Testis (tissue), 3 donors: Measurements from ENCODE around the gene SEPSECS. TPM values are rescaled to one million over a fixed set of nuclear protein-coding genes. Genes with fewer than 3 reads are reported as not detected.

Experiments used
- DNase-seq: peaks from one replicate; pipeline ENCODE4 v3.0.0-alpha.2; 2019
- H3K27ac ChIP-seq, 2 donors: fragments of 200-600 bp; sonication (generic); one replicate each; pipeline ENCODE4 v1.5.1; 2019
- H3K27me3 ChIP-seq: fragments of 200-600 bp; sonication (generic); one replicate; pipeline ENCODE4 v1.5.1; 2019
- H3K36me3 ChIP-seq: fragments of 200-600 bp; sonication (generic); one replicate; pipeline ENCODE4 v1.5.1; 2017; ENCODE audit warnings: low read depth; ENCODE audit errors: missing control alignments
- H3K4me1 ChIP-seq: fragments of 200-600 bp; sonication (generic); one replicate; pipeline ENCODE4 v1.5.1; 2019
- H3K4me3 ChIP-seq, 2 donors: fragments of 200-600 bp; sonication (generic); one replicate each; pipeline ENCODE4 v1.5.1; 2017 to 2019
- H3K9me3 ChIP-seq: fragments of 200-600 bp; sonication (generic); one replicate; pipeline ENCODE4 v1.5.1; 2017
- CTCF ChIP-seq, 3 experiments: fragments of 450-650 bp in 2 of 3; fragments of 200-600 bp in 1 of 3; sonication (generic) in 1 of 3; IDR thresholded peaks; one replicate each; pipeline ENCODE4 v1.5.1; 2016 to 2019; ENCODE audit warnings: antibody characterized with exemption in 3 of 3, mild to moderate bottlenecking in 2 of 3, moderate library complexity in 1 of 3
- POLR2A ChIP-seq: fragments of 450-650 bp; IDR thresholded peaks from one replicate; pipeline ENCODE4 v1.6.1; 2017; ENCODE audit warnings: antibody characterized with exemption, mild to moderate bottlenecking, moderate library complexity
- WGBS, 2 donors: methylation state at CpG; one replicate each; pipeline ENCODE4 v1.1.5; 2018; 5-methylcytosine and 5-hydroxymethylcytosine counted together
- intact Hi-C: fragments of 100-400 bp; cut with DNase I; formaldehyde crosslinking; loops from one replicate; pipeline ENCODE4 v1.15.1; 2023; ENCODE audit warnings: low total_unique reads
- polyA plus RNA-seq: library from polyadenylated mRNA; stranded (reverse); fragments of 350-450 nt; fragmentation: Illumina TruSeq; extraction: RNeasy Lipid Tissue Mini Kit (QIAGEN cat#74804); gene quantifications from one replicate; pipeline ENCODE4 v1.2.3, GENCODE V29; 2014; ENCODE audit warnings: low read depth, low replicate concordance; ENCODE audit not compliant: insufficient read depth
- total RNA-seq, 2 donors: library from RNA; depleted of rRNA; stranded (reverse); fragments of >200 nt; gene quantifications; one replicate each; pipeline ENCODE4 v1.2.3, GENCODE V29; 2016

The SEPSECS gene
- total and polyA plus RNA-seq, 3 donors from 2014 or later: 12.7 to 18.3 (median 18.2) TPM

- H3K36me3 ChIP-seq: no peaks in the 10 kb centered on the region
- intact Hi-C loops: no loop called here
- H3K4me3 ChIP-seq: no peak overlapping the region
- TF ChIP-seq CTCF (IDR thresholded peaks at IDR 0.05): no peak
- TF ChIP-seq POLR2A: no peak
- WGBS, 2 donors: 89 to 92% methylated on average over 3 of the region's 3 CpGs
- DNase-seq: no peak
- no peak overlapping the region for H3K27ac ChIP-seq
- no peaks in the 10 kb centered on the region for H3K4me1 ChIP-seq
- no peaks in the 10 kb centered on the region for H3K27me3 ChIP-seq
- H3K9me3 ChIP-seq: no peaks in the 10 kb centered on the region
Observed at GRCh38 chr4:25123236-25123635, 37.0 kb downstream of the SEPSECS start.

GRCh38 chr4:25120146-25120940 is 39.9 kb downstream of the SEPSECS start:
- Histone ChIP-seq H3K27ac (no peak overlapping the region), H3K36me3 (no peaks in the 10 kb centered on the region), H3K27me3 (no peaks in the 10 kb centered on the region), H3K4me1 (no peaks in the 10 kb centered on the region), H3K9me3 (no peaks in the 10 kb centered on the region), H3K4me3 (no peak overlapping the region)
- TF ChIP-seq POLR2A (no peak), CTCF (IDR thresholded peaks at IDR 0.05) (no peak)
- WGBS, 2 donors: 85 to 92% methylated on average over 3 of the region's 3 CpGs
- DNase-seq: no peak
- intact Hi-C loops: no loop called here

GRCh38 chr4:25117716-25118472 is 42.4 kb downstream of the SEPSECS start:
- H3K27ac ChIP-seq: peak overlapping the region; percentile 70 to 71
- H3K4me3 ChIP-seq: no peak overlapping the region
- no peaks in the 10 kb centered on the region for H3K36me3 ChIP-seq
- no peaks in the 10 kb centered on the region for H3K9me3 ChIP-seq
- intact Hi-C loops: no loop called here
- DNase-seq: no peak
- TF ChIP-seq CTCF (IDR thresholded peaks at IDR 0.05) (no peak), POLR2A (no peak)
- WGBS, 2 donors: 83 to 86% methylated on average over 6 of the region's 6 CpGs
- H3K27me3 ChIP-seq: no peaks in the 10 kb centered on the region
- no peaks in the 10 kb centered on the region for H3K4me1 ChIP-seq

- 52 to 76% methylated on average over 4 of the region's 4 CpGs for WGBS, 2 donors
- Histone ChIP-seq H3K4me3 (no peak overlapping the region), H3K4me1 (no peaks in the 10 kb centered on the region), H3K9me3 (no peaks in the 10 kb centered on the region), H3K36me3 (no peaks in the 10 kb centered on the region), H3K27me3 (no peaks in the 10 kb centered on the region), H3K27ac (peak overlapping the region in 1 of 2 donors; percentile 70)
- TF ChIP-seq CTCF (IDR thresholded peaks at IDR 0.05): no peak
- no peak for TF ChIP-seq POLR2A
- intact Hi-C loops: no loop called here
- peak; percentile 78 for DNase-seq
Observed at GRCh38 chr4:25117274-25117673, 43.0 kb downstream of the SEPSECS start.
